Loucy (cell line): ENCODE data around the gene CDC42BPB.
A peak's percentile ranks its signal among the peaks of the same experiment; 100 is the strongest.

Experiments
- EZH2phosphoT487 ChIP-seq: fragments of 200-600 bp; IDR thresholded peaks from 2 replicates; pipeline ENCODE4 v1.6.1; 2018; ENCODE audit warnings: antibody characterized with exemption, mild to moderate bottlenecking, moderate library complexity, borderline replicate concordance
- TF ChIP-seq, protein P1 (sequence below): fragments of 200-600 bp; sonication (generic); conservative IDR thresholded peaks from 2 replicates; pipeline ENCODE4 v1.5.1; 2014; ENCODE audit warnings: mild to moderate bottlenecking, antibody characterized with exemption, low read length

DNA sequence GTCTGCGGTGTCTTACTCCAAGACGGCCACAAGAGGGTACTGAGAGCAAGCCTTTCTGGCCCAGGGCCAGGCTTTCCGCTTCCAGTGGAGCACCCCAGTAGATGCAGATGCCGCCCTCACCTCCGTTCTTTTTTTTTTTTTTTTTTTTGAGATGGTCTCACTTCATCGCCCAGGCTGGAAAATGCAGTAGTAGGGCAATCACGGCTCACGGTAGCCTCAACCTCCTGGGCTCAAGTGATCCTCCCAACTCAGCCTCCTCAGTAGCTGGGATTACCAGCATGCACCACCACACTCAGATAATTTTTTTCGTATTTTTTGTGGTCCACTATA, 21.0 kb upstream of the CDC42BPB start:
- no peak for TF ChIP-seq EZH2phosphoT487
- TF ChIP-seq, protein P1, sequence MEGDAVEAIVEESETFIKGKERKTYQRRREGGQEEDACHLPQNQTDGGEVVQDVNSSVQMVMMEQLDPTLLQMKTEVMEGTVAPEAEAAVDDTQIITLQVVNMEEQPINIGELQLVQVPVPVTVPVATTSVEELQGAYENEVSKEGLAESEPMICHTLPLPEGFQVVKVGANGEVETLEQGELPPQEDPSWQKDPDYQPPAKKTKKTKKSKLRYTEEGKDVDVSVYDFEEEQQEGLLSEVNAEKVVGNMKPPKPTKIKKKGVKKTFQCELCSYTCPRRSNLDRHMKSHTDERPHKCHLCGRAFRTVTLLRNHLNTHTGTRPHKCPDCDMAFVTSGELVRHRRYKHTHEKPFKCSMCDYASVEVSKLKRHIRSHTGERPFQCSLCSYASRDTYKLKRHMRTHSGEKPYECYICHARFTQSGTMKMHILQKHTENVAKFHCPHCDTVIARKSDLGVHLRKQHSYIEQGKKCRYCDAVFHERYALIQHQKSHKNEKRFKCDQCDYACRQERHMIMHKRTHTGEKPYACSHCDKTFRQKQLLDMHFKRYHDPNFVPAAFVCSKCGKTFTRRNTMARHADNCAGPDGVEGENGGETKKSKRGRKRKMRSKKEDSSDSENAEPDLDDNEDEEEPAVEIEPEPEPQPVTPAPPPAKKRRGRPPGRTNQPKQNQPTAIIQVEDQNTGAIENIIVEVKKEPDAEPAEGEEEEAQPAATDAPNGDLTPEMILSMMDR, result peak; percentile 70
